HG02642 (cell line): ENCODE data around the gene SS18.

Experiments
- ATAC-seq: cut with Tn5 transposase; IDR thresholded peaks from one replicate; pipeline ENCODE4 v1.9.1; 2021; ENCODE audit warnings: mild to moderate bottlenecking; ENCODE audit not compliant: unreplicated experiment, poor library complexity

The SS18 gene

GRCh38 chr18:26074246-26074645 is 16.2 kb downstream of the SS18 start:
- ATAC-seq, result no peak

- no peak for ATAC-seq
Observed at GRCh38 chr18:26073758-26074157, 16.7 kb downstream of the SS18 start.

- ATAC-seq, result no peak
Observed at GRCh38 chr18:26071725-26072124, 18.7 kb downstream of the SS18 start.

GRCh38 chr18:26071020-26071419 is 19.4 kb downstream of the SS18 start:
- ATAC-seq, result no peak

GRCh38 chr18:26059357-26059756 is 31.1 kb downstream of the SS18 start:
- no peak for ATAC-seq

- no peak for ATAC-seq
Observed at GRCh38 chr18:26057344-26057773, 33.1 kb downstream of the SS18 start.

- ATAC-seq, result no peak
Observed at GRCh38 chr18:26056291-26056690, 34.1 kb downstream of the SS18 start.

- ATAC-seq, result no peak
Observed at GRCh38 chr18:26052505-26052904, 37.9 kb downstream of the SS18 start.

- no peak for ATAC-seq
Observed at GRCh38 chr18:26051843-26052242, 38.6 kb downstream of the SS18 start.

GRCh38 chr18:26046419-26047077 is 43.9 kb downstream of the SS18 start:
- no peak for ATAC-seq

- no peak for ATAC-seq
Observed at GRCh38 chr18:26044807-26045206, 45.6 kb downstream of the SS18 start.

GRCh38 chr18:26040051-26040656 is 50.3 kb downstream of the SS18 start:
- ATAC-seq, result no peak

- no peak for ATAC-seq
Observed at GRCh38 chr18:26039203-26039602, 51.2 kb downstream of the SS18 start.

GRCh38 chr18:26036635-26037034 is 53.8 kb downstream of the SS18 start:
- no peak for ATAC-seq

- ATAC-seq, result no peak
Observed at GRCh38 chr18:26034850-26035497, 55.4 kb downstream of the SS18 start.

- no peak for ATAC-seq
Observed at GRCh38 chr18:26022585-26022984, 67.8 kb downstream of the SS18 start.

GRCh38 chr18:26021061-26021754 is 69.2 kb downstream of the SS18 start:
- ATAC-seq, result no peak

- ATAC-seq, result no peak
Observed at GRCh38 chr18:26017929-26018328, 72.5 kb downstream of the SS18 start.

GRCh38 chr18:26014462-26014861 is 76.0 kb downstream of the SS18 start:
- ATAC-seq, result no peak

- ATAC-seq, result no peak
Observed at GRCh38 chr18:26008619-26009018, 81.8 kb downstream of the SS18 start.

- ATAC-seq, result no peak
Observed at GRCh38 chr18:26008096-26008495, 82.3 kb downstream of the SS18 start.
